ENCODE data around the gene PAQR5. TPM values are rescaled to one million over a fixed set of nuclear protein-coding genes. Genes with fewer than 3 reads are reported as not detected.

Gene PAQR5
- total RNA-seq, 4 donors from 2014 or later: 0.27 to 2.6 (median 1.4) TPM

GRCh38 chr15:69313432-69314000 lies 14.8 kb downstream of the PAQR5 start:
- peaks cover 20% of the 10 kb centered on the region for H3K27me3 ChIP-seq
- no peaks in the 10 kb centered on the region for H3K9me3 ChIP-seq
- TF ChIP-seq POLR2AphosphoS5 (IDR thresholded peaks at IDR 0.05): no peak
- no peak for TF ChIP-seq EP300 (IDR thresholded peaks at IDR 0.05)
- no peak for TF ChIP-seq CTCF (IDR thresholded peaks at IDR 0.05)
- no peak for TF ChIP-seq POLR2A (IDR thresholded peaks at IDR 0.05)
- H3K36me3 ChIP-seq: no peaks in the 10 kb centered on the region
- H3K4me1 ChIP-seq: no peaks in the 10 kb centered on the region
- WGBS, 2 donors (ENCODE audit: low coverage in 1 of 2): 64 to 87% methylated on average over 3 to 8 of the region's 8 CpGs
- no peak overlapping the region for H3K4me3 ChIP-seq
- H3K27ac ChIP-seq: no peak overlapping the region
- ATAC-seq: no peak

- no peak for ATAC-seq
- Histone ChIP-seq H3K36me3 (no peaks in the 10 kb centered on the region), H3K4me1 (no peaks in the 10 kb centered on the region), H3K27ac (no peak overlapping the region), H3K27me3 (peaks cover 20% of the 10 kb centered on the region), H3K4me3 (no peak overlapping the region), H3K9me3 (no peaks in the 10 kb centered on the region)
- TF ChIP-seq EP300 (IDR thresholded peaks at IDR 0.05) (no peak), POLR2A (IDR thresholded peaks at IDR 0.05) (no peak), CTCF (IDR thresholded peaks at IDR 0.05) (no peak)
- 85 to 89% methylated on average over 3 to 6 of the region's 6 CpGs for WGBS, 2 donors (ENCODE audit: low coverage in 1 of 2)
These were observed 15.4 kb downstream of the PAQR5 start for GRCh38 chr15:69314131-69314530.

GRCh38 chr15:69314736-69315135 lies 16.0 kb downstream of the PAQR5 start:
- no peak for ATAC-seq
- no peaks in the 10 kb centered on the region for H3K36me3 ChIP-seq
- H3K27me3 ChIP-seq: peaks cover 16% of the 10 kb centered on the region
- no peak overlapping the region for H3K4me3 ChIP-seq
- H3K4me1 ChIP-seq: no peaks in the 10 kb centered on the region
- TF ChIP-seq POLR2AphosphoS5 (IDR thresholded peaks at IDR 0.05): no peak
- no peak for TF ChIP-seq EP300 (IDR thresholded peaks at IDR 0.05)
- no peak for TF ChIP-seq POLR2A (IDR thresholded peaks at IDR 0.05)
- no peak for TF ChIP-seq CTCF (IDR thresholded peaks at IDR 0.05)
- H3K27ac ChIP-seq: no peak overlapping the region
- WGBS, 2 donors (ENCODE audit: low coverage in 1 of 2): no CpG with 5 or more reads among the region's 8 CpGs
- no peaks in the 10 kb centered on the region for H3K9me3 ChIP-seq

- Histone ChIP-seq H3K36me3 (no peaks in the 10 kb centered on the region), H3K4me1 (no peaks in the 10 kb centered on the region), H3K27me3 (peaks cover 15% of the 10 kb centered on the region), H3K27ac (no peak overlapping the region), H3K9me3 (no peaks in the 10 kb centered on the region), H3K4me3 (no peak overlapping the region)
- no peak for ATAC-seq
- no peak for TF ChIP-seq CTCF (IDR thresholded peaks at IDR 0.05)
- 74 to 79% methylated on average over 6 to 9 of the region's 9 CpGs for WGBS, 2 donors (ENCODE audit: low coverage in 1 of 2)
These were observed 16.8 kb downstream of the PAQR5 start for GRCh38 chr15:69315402-69316110.

GRCh38 chr15:69316291-69316690 lies 17.6 kb downstream of the PAQR5 start:
- no peak for ATAC-seq
- no peaks in the 10 kb centered on the region for H3K9me3 ChIP-seq
- H3K27ac ChIP-seq: no peak overlapping the region
- peaks cover 15% of the 10 kb centered on the region for H3K27me3 ChIP-seq
- H3K4me3 ChIP-seq: no peak overlapping the region
- H3K4me1 ChIP-seq: no peaks in the 10 kb centered on the region
- WGBS, 2 donors (ENCODE audit: low coverage in 1 of 2): 81 to 94% methylated on average over 5 to 8 of the region's 8 CpGs
- TF ChIP-seq CTCF (IDR thresholded peaks at IDR 0.05) (no peak), POLR2A (IDR thresholded peaks at IDR 0.05) (no peak), EP300 (IDR thresholded peaks at IDR 0.05) (no peak), POLR2AphosphoS5 (IDR thresholded peaks at IDR 0.05) (no peak)
- no peaks in the 10 kb centered on the region for H3K36me3 ChIP-seq

Measured in gastroesophageal sphincter (tissue), 4 donors.